Memory B cell (primary cell): ENCODE measurements around the gene GPR176.

Experiments used
- ATAC-seq: fragments of 150-1000 bp; cut with Tn5 transposase; 2 replicates; pipeline ENCODE4 v1.10.0; 2021; ENCODE audit warnings: low read depth, mild to moderate bottlenecking, moderate library complexity
- DNase-seq, 2 donors: peaks; one replicate each; pipeline ENCODE4 v3.0.0; 2022; ENCODE audit warnings: low spot score in 2 of 2
- H3K27ac Mint-ChIP-seq: one replicate; pipeline ENCODE4 v1.8.0; 2022; ENCODE audit warnings: mild to moderate bottlenecking, moderate library complexity, mixed read lengths
- H3K27me3 Mint-ChIP-seq: one replicate; pipeline ENCODE4 v1.8.0; 2022; ENCODE audit warnings: mixed read lengths
- H3K36me3 Mint-ChIP-seq: one replicate; pipeline ENCODE4 v1.8.0; 2022; ENCODE audit warnings: mild to moderate bottlenecking, mixed read lengths
- H3K4me1 Mint-ChIP-seq: one replicate; pipeline ENCODE4 v1.8.0; 2022; ENCODE audit warnings: mixed read lengths
- H3K4me3 Mint-ChIP-seq: one replicate; pipeline ENCODE4 v1.8.0; 2022; ENCODE audit warnings: mild to moderate bottlenecking, moderate library complexity, mixed read lengths
- H3K9me3 Mint-ChIP-seq: one replicate; pipeline ENCODE4 v1.8.0; 2022; ENCODE audit warnings: mixed read lengths

The GPR176 gene, protein sequence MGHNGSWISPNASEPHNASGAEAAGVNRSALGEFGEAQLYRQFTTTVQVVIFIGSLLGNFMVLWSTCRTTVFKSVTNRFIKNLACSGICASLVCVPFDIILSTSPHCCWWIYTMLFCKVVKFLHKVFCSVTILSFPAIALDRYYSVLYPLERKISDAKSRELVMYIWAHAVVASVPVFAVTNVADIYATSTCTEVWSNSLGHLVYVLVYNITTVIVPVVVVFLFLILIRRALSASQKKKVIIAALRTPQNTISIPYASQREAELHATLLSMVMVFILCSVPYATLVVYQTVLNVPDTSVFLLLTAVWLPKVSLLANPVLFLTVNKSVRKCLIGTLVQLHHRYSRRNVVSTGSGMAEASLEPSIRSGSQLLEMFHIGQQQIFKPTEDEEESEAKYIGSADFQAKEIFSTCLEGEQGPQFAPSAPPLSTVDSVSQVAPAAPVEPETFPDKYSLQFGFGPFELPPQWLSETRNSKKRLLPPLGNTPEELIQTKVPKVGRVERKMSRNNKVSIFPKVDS

DNA sequence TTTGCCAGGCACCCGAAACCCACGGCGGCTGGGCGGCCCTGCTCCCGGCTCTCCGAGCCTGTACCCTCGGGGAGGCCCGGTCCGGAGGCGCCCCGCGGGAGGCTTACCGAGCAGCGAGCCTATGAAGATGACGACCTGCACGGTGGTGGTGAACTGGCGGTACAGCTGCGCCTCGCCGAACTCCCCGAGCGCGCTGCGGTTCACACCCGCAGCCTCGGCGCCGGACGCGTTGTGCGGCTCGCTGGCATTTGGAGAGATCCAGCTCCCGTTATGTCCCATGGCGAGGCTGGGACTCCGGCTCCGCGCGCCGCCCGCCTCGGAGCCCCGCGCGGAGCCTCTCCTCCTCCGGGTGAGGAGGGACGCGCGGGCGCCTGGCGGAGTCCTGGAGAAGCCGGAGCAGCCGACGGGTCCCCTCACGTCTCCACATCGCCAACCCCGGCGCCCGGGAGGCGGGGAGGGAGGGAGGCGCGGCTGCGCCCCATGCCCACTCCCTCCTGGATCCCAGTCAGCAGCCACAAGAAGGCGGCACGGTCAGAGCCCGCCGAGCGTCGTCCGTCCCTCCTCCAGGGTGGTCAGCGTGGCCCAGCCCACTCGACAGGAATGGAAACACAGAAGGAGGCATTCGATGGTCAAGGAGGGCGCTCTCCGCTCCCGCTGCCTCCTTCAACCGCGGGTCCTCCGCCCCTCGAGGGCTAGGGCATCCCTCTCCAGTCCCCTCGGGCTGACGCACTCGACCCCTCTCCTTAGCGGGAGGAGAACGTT is at the start of gene GPR176:
GPR176 (minus strand) TSS at position 519 of the 762 bp plus-strand sequence; CDS start at position 279, 240 bp downstream.
- Mint-ChIP-seq H3K27ac (no peak within 1 kb of the TSS), H3K27me3 (peaks cover 12% of the 10 kb centered on the region)

DNA sequence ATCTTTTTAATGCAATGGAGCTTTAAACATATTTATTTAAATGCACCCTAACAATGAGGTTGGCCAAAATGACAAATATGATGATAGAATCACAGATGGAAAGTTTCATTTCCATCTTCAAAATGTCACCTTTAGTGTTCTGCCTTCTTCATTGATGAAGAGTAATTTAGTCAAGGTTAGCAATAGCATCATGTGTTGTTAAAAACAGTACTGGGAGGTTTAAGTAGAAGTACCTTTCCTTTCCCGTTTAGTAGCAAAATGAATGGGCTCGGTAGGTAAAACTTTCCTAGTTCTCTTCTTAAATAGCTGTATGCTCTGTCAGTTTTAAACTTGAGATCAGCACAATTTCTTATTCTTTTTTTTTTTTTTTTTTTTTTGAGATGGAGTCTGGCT is 48.9 kb upstream of the GPR176 start:
- Mint-ChIP-seq H3K4me3 (no peak overlapping the region), H3K36me3 (peaks cover 22% of the 10 kb centered on the region), H3K27ac (no peak overlapping the region), H3K9me3 (no peaks in the 10 kb centered on the region), H3K4me1 (peaks cover 5% of the 10 kb centered on the region), H3K27me3 (no peaks in the 10 kb centered on the region)
- DNase-seq (no peak), ATAC-seq (no peak)

More for the DNA sequence above, at the start of gene GPR176:
- Mint-ChIP-seq H3K4me1 (peaks cover 6% of the 10 kb centered on the region), H3K9me3 (no peaks in the 10 kb centered on the region), H3K36me3 (no peaks in the 10 kb centered on the region), H3K4me3 (peak within 1 kb of the TSS; percentile 91)
- ATAC-seq (peak; percentile 28), DNase-seq (peak; percentile 22 to 50)

DNA sequence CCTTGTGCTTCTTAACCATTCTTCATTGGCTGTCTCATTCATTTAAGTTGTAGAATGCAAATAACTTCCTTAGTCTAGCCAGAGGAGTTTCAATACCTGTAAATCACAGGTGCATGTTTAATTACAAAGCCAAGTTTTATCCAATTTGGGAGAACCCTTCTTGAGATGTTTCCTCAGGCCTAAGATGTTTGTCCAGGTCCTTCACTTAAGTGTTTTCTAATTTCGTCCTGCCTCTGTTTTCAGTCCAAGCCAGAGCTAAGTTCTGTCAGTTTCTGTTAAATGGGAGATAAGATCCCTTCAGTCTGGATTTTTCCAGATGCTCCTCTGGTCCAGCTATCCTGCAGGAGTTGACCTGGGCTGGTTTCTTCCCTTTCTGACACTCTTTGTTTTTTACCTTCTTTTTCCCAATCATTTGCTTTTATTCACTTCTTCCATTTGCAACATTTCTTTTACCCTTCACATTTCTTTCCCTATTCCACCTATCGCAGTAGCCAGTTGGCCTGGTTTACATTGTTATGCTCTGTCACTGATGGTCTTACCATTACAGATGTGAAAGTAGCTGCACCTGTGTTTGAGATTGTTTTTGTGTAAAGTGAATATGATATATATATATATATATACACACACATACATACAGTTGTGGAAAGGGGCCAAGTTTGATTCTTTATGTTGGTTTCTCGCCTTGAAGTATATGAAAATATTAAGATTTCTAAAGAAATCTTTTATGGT is 48.4 kb upstream of the GPR176 start:
- H3K4me1 Mint-ChIP-seq = peaks cover 5% of the 10 kb centered on the region
- no peak overlapping the region for H3K27ac Mint-ChIP-seq
- ATAC-seq (no peak), DNase-seq (no peak)
- H3K9me3 Mint-ChIP-seq = no peaks in the 10 kb centered on the region
- H3K4me3 Mint-ChIP-seq = no peak overlapping the region
- no peaks in the 10 kb centered on the region for H3K27me3 Mint-ChIP-seq
- peaks cover 17% of the 10 kb centered on the region for H3K36me3 Mint-ChIP-seq

DNA sequence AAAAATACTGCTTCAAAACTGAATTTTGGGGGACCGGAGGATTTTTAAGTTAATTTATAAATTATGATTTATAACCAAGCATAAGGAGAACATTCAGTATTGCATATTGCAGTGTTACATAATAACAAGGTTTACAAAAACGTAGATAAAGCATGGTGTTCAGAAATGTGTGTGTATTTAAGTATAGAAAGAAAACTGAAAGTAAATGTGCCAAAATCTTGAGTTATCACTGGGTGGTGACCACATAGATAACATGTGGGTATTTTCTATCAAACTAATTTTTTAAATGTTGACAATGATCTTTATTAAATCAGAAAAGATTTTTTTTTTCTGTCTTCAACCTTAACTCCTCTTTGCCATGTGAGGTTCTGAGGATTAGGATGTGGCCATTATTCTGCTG is 46.5 kb upstream of the GPR176 start:
- no peak for DNase-seq
- no peak for ATAC-seq
- Mint-ChIP-seq H3K9me3 (no peaks in the 10 kb centered on the region), H3K27ac (no peak overlapping the region), H3K4me3 (no peak overlapping the region), H3K27me3 (no peaks in the 10 kb centered on the region), H3K36me3 (peaks cover 23% of the 10 kb centered on the region), H3K4me1 (peaks cover 5% of the 10 kb centered on the region)

DNA sequence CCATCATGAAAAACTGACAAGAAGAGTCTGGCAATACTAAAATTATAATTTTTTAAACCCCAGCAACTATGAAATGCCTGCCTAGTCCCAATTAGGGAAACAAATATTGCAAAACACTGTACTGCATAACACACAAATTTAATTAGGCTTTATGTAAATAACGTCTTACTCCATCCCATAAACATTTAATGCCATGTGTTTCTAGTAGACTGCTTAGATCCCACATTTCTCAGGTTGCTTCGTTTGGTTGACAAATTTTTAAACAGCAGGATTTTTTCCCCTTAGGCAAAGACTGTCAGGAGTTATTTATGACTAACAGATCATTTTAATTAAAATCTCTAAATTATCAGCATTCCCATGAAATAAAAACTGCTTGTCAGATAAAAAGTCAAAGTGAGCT is 43.7 kb upstream of the GPR176 start:
- H3K4me3 Mint-ChIP-seq = no peak overlapping the region
- DNase-seq = no peak
- no peaks in the 10 kb centered on the region for H3K9me3 Mint-ChIP-seq
- no peak overlapping the region for H3K27ac Mint-ChIP-seq
- ATAC-seq = no peak
- H3K36me3 Mint-ChIP-seq = peaks cover 21% of the 10 kb centered on the region
- no peaks in the 10 kb centered on the region for H3K27me3 Mint-ChIP-seq
- peaks cover 5% of the 10 kb centered on the region for H3K4me1 Mint-ChIP-seq

DNA sequence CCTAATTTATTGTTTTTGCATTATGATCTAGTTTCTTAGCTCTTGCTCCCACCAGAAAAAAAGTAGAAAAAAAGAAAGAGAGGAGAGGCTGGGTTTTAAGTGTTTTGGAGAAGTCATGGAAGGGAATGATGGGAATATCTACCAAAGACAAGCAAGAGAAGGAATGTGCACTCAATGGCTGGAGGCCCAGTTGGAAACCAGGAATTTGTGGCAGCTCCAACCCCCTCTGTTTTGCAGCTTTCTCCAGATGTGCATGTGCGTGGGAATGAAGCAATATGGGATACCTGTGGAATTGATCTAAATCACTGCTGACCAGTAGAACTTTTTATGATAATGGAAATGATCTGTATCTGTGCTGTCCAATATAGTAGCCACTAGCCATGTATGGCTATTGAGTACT is 41.0 kb upstream of the GPR176 start:
- DNase-seq (no peak), ATAC-seq (no peak)
- H3K27ac Mint-ChIP-seq = no peak overlapping the region
- no peaks in the 10 kb centered on the region for H3K27me3 Mint-ChIP-seq
- peaks cover 20% of the 10 kb centered on the region for H3K36me3 Mint-ChIP-seq
- H3K4me1 Mint-ChIP-seq = no peaks in the 10 kb centered on the region
- H3K9me3 Mint-ChIP-seq = no peaks in the 10 kb centered on the region
- H3K4me3 Mint-ChIP-seq = no peak overlapping the region

DNA sequence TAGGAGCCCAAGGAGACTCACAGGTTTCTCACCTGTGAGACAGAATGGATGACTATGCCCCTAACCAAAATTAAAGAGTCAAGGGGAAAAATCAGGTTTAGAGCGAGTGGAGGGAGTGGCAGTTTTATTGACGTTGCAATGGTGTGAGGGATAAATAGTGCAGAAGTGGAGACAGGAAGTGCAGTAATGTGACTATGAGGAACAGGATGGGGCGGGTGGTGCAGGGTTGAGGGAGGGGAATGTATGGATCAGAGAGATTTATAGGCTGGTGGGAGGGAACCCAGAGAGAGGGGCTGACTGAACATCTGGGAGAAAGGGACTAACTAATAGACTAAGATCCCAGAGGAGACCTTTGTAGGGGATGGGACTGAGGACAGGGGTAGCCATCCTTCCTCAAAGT is 40.3 kb upstream of the GPR176 start:
- DNase-seq (no peak), ATAC-seq (no peak)
- Mint-ChIP-seq H3K4me1 (no peaks in the 10 kb centered on the region), H3K36me3 (peaks cover 17% of the 10 kb centered on the region), H3K9me3 (no peaks in the 10 kb centered on the region), H3K27ac (no peak overlapping the region), H3K27me3 (no peaks in the 10 kb centered on the region), H3K4me3 (no peak overlapping the region)

DNA sequence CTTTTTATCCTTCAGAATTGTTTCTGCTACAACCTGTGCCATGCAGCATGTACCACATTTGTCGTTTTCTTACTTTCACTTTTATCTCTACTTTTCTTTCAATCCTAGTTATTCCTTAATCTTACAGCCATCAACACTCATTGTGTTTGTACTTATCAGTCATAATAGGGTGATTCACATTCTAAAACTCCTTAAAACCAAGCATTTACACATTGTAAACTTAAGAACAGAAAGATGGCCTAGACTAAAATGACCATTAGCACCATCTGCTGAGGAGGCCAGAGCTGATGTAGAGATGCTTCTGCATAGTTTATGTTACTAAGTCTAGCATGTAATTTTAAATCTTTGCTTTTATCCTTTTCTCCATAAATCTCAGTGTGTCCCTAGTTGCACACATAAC is 39.3 kb upstream of the GPR176 start:
- no peaks in the 10 kb centered on the region for H3K27me3 Mint-ChIP-seq
- H3K36me3 Mint-ChIP-seq = peaks cover 21% of the 10 kb centered on the region
- H3K4me1 Mint-ChIP-seq = no peaks in the 10 kb centered on the region
- no peak overlapping the region for H3K4me3 Mint-ChIP-seq
- H3K9me3 Mint-ChIP-seq = no peaks in the 10 kb centered on the region
- no peak overlapping the region for H3K27ac Mint-ChIP-seq
- DNase-seq (no peak), ATAC-seq (no peak)

DNA sequence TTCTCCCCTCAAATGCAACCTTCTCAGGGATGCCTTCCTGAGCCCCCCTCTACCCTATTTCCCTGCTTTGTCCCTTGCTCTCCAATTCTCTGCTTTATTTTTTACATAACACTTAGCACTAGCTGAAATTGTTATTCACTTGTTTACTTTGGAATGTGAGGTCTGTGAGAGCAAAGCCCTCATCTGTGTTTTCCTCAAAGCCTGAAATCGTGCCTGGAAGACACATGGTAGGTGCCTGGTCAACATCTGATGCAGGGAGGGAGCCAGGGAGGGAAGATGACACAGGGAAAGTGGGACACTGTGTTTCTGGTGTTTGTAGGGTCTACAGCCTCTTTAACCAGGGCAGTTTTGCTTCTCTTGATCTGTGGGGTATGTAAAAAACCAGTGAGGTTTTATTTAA is 37.4 kb upstream of the GPR176 start:
- no peak overlapping the region for H3K27ac Mint-ChIP-seq
- no peaks in the 10 kb centered on the region for H3K27me3 Mint-ChIP-seq
- no peak overlapping the region for H3K4me3 Mint-ChIP-seq
- H3K9me3 Mint-ChIP-seq = no peaks in the 10 kb centered on the region
- ATAC-seq (no peak), DNase-seq (no peak)
- peaks cover 22% of the 10 kb centered on the region for H3K36me3 Mint-ChIP-seq
- H3K4me1 Mint-ChIP-seq = no peaks in the 10 kb centered on the region

DNA sequence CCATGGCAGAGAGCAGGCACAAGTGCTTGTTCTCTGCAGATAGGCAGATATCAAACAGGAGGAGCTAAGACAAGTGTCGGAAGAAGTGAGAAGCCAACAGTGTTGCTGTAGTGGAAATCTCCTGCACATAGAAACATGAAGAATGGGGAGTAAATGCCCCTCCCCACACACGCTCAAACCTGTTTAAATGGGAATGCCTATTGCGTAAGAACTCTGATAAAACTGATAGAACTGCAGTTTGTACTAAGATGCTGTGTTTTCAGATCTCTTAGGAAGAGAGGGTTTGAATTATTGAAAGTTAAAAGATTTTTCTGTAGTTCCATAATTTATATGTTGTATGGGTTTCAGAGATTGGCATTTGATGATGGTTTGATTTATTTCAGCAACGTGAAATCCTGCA is 33.5 kb upstream of the GPR176 start:
- H3K4me1 Mint-ChIP-seq = no peaks in the 10 kb centered on the region
- no peak overlapping the region for H3K4me3 Mint-ChIP-seq
- H3K9me3 Mint-ChIP-seq = no peaks in the 10 kb centered on the region
- H3K27me3 Mint-ChIP-seq = no peaks in the 10 kb centered on the region
- H3K27ac Mint-ChIP-seq = no peak overlapping the region
- H3K36me3 Mint-ChIP-seq = peaks cover 29% of the 10 kb centered on the region
- ATAC-seq = no peak
- DNase-seq = no peak

DNA sequence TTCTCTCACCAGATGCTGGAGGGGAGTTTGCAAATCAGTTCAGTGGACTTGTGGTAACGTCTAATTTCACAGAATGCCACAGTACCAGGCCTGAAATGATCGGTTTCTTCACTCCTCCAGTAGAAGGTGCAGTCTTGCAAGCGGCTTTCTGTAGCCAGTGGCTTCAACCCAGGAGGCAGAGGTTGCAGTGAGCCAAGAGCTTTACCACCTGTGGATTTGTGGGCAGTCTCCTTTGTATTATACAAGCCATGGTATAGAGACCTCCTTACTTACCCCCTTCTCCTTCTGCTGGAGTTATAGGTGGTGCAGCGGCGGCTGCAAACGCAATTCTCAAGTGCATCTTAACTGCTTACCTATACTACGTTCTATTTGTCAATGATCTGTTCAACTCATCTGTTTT is 31.5 kb upstream of the GPR176 start:
- no peak overlapping the region for H3K27ac Mint-ChIP-seq
- H3K9me3 Mint-ChIP-seq = no peaks in the 10 kb centered on the region
- H3K36me3 Mint-ChIP-seq = peaks cover 23% of the 10 kb centered on the region
- H3K4me3 Mint-ChIP-seq = no peak overlapping the region
- no peaks in the 10 kb centered on the region for H3K4me1 Mint-ChIP-seq
- no peaks in the 10 kb centered on the region for H3K27me3 Mint-ChIP-seq
- DNase-seq = no peak
- ATAC-seq = no peak

DNA sequence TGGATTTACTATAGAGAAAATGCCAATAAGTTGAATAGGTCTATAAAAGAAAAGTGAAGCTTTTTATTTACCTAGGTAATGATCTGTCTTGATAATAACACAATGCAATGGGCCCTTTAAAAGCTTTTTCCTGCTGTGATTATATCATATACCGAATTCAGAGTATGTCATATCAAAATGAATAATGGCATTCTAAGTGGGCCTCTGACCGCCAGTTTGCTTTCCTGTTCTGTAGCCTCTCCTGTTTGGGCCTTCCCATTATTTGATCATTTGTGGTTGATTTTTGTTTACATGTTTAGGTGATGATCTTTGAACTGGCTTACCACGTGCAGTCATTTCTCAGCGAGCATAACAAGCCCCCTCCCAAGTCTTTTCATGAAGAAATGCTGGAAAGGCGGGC is 28.8 kb upstream of the GPR176 start:
- Mint-ChIP-seq H3K4me1 (no peaks in the 10 kb centered on the region), H3K9me3 (no peaks in the 10 kb centered on the region), H3K36me3 (peaks cover 35% of the 10 kb centered on the region), H3K27ac (no peak overlapping the region), H3K4me3 (no peak overlapping the region), H3K27me3 (no peaks in the 10 kb centered on the region)
- no peak for ATAC-seq
- no peak for DNase-seq

DNA sequence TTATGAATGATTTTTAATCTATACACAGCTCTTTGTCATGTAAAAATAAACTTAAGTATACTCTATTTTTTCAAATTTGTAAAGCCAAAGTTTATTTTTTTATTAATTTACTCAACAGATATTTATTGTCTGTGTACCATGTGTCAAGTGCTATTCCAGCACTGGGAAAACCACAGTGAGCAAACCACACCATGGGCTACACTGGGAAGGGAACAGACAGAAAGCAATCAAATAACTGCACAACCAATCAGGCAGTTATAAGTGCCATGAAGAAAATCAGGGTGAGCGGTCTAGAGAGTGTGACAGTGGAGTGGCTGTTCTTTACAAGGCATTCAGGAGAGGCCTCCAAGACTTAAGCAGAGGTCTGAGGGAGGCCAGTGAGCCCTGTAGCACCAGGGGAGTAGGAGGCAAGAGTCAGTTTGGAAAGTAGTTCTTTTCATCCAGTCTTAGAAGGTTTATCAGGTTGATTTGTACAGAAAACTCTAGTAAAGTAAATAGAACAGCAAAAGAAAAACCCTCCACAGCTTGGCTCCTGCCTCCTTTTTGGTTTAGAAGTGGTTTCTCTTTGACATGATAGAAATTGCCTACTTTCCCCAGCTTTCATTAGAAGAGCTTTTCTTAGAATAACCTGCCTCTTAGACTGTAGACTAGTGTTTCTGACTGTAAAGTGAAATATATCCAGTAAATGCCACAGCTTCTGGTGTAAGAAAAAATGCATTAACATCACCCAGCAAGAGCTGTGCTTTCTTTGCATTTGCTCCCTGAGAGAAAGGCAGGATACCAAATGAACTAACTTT is 27.5 kb upstream of the GPR176 start:
- DNase-seq = no peak
- Mint-ChIP-seq H3K27me3 (no peaks in the 10 kb centered on the region), H3K36me3 (peaks cover 34% of the 10 kb centered on the region), H3K4me3 (no peak overlapping the region), H3K4me1 (no peaks in the 10 kb centered on the region), H3K9me3 (no peaks in the 10 kb centered on the region), H3K27ac (no peak overlapping the region)
- no peak for ATAC-seq
